Measurements from ENCODE around the gene MCRIP2.

Gene MCRIP2

DNA sequence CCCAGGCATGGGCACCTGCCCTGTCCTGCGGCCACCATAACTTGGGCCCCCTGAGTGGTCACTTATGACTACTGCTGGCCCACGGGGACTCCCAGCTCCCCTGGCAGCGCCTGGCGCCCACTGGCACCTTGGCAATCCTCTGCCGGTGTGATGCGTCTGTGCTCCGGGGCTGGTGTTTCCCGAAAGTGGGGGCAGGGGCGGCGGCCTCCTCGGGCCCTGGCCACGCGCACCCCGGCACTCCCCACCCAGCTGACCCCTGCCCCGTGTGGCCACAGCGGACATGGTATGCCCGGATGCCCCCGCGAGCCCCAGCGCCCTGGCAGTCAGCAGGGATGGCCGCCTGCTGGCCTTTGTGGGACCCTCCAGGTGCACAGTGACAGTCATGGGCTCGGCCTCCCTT lies 15.9 kb downstream of the MCRIP2 start:
- TF ChIP-seq CTCF (IDR thresholded peaks at IDR 0.05; ENCODE audit: low read depth, low read length, poor library complexity, severe bottlenecking), result no peak
- no peak for TF ChIP-seq EZH2phosphoT487 (IDR thresholded peaks at IDR 0.05; ENCODE audit: borderline replicate concordance, low read length)
- Histone ChIP-seq H3K9me2 (replicated peaks; ENCODE audit: control insufficient read depth, low read length) (no peaks in the 10 kb centered on the region), H3K27me3 (ENCODE audit: control insufficient read depth, low read length) (no peaks in the 10 kb centered on the region), H3K4me1 (ENCODE audit: control insufficient read depth, low read length) (peaks cover 12% of the 10 kb centered on the region), H3K4me3 (ENCODE audit: low read length) (no peak overlapping the region), H3F3A (ENCODE audit: control insufficient read depth, insufficient read depth) (no peaks in the 10 kb centered on the region), H3K9me3 (ENCODE audit: control insufficient read depth, insufficient read depth, low read length) (no peaks in the 10 kb centered on the region), H4K20me1 (ENCODE audit: control insufficient read depth, insufficient read depth, low read depth, low read length) (no peaks in the 10 kb centered on the region), H3K27ac (ENCODE audit: low read depth, low read length) (no peak overlapping the region), H3K36me3 (ENCODE audit: control insufficient read depth, low read length) (peaks cover 73% of the 10 kb centered on the region), H3K4me2 (ENCODE audit: low read length) (no peak overlapping the region), H3K79me2 (ENCODE audit: control insufficient read depth, low read length) (no peaks in the 10 kb centered on the region)

- Histone ChIP-seq H3K4me3 (ENCODE audit: low read length) (no peak overlapping the region), H3K27me3 (ENCODE audit: control insufficient read depth, low read length) (no peaks in the 10 kb centered on the region), H3K9me2 (replicated peaks; ENCODE audit: control insufficient read depth, low read length) (no peaks in the 10 kb centered on the region), H3K4me2 (ENCODE audit: low read length) (no peak overlapping the region), H4K20me1 (ENCODE audit: control insufficient read depth, insufficient read depth, low read depth, low read length) (no peaks in the 10 kb centered on the region), H3K4me1 (ENCODE audit: control insufficient read depth, low read length) (peaks cover 12% of the 10 kb centered on the region), H3K27ac (ENCODE audit: low read depth, low read length) (no peak overlapping the region), H3K36me3 (ENCODE audit: control insufficient read depth, low read length) (peaks cover 74% of the 10 kb centered on the region), H3F3A (ENCODE audit: control insufficient read depth, insufficient read depth) (no peaks in the 10 kb centered on the region), H3K79me2 (ENCODE audit: control insufficient read depth, low read length) (no peaks in the 10 kb centered on the region), H3K9me3 (ENCODE audit: control insufficient read depth, insufficient read depth, low read length) (no peaks in the 10 kb centered on the region)
- TF ChIP-seq EZH2phosphoT487 (IDR thresholded peaks at IDR 0.05; ENCODE audit: borderline replicate concordance, low read length), result no peak
- TF ChIP-seq CTCF (IDR thresholded peaks at IDR 0.05; ENCODE audit: low read depth, low read length, poor library complexity, severe bottlenecking), result peak; percentile 34
These were observed 17.3 kb downstream of the MCRIP2 start for GRCh38 chr16:658679-659571.

DNA sequence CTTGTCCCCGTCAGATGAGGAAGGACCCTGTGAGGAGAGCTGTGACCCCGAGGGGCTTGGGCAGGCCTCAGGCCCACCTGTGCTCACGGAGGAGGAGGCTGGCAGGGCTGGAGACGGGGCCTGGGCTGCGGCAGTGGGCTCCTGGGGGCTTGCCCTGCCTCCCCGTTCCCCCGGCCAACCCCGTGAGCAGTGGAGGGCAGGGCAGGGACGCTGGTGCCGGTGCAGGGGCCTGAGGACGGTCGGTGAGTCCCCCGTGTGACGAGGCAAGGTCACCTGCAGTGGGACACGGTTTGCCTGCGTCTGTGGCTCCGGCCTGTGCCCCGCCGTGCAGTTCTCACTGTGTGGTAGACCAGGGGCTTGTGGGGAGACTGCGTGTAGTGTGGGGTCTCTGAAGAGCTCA lies 18.0 kb downstream of the MCRIP2 start:
- TF ChIP-seq CTCF (IDR thresholded peaks at IDR 0.05; ENCODE audit: low read depth, low read length, poor library complexity, severe bottlenecking), result no peak
- no peak for TF ChIP-seq EZH2phosphoT487 (IDR thresholded peaks at IDR 0.05; ENCODE audit: borderline replicate concordance, low read length)
- no peaks in the 10 kb centered on the region for H3F3A ChIP-seq (ENCODE audit: control insufficient read depth, insufficient read depth)
- H3K9me2 ChIP-seq (replicated peaks; ENCODE audit: control insufficient read depth, low read length), result no peaks in the 10 kb centered on the region
- H3K4me2 ChIP-seq (ENCODE audit: low read length), result no peak overlapping the region
- H3K27me3 ChIP-seq (ENCODE audit: control insufficient read depth, low read length), result no peaks in the 10 kb centered on the region
- H3K27ac ChIP-seq (ENCODE audit: low read depth, low read length), result no peak overlapping the region
- H3K4me1 ChIP-seq (ENCODE audit: control insufficient read depth, low read length), result peaks cover 12% of the 10 kb centered on the region
- no peaks in the 10 kb centered on the region for H3K79me2 ChIP-seq (ENCODE audit: control insufficient read depth, low read length)
- H3K36me3 ChIP-seq (ENCODE audit: control insufficient read depth, low read length), result peaks cover 72% of the 10 kb centered on the region
- H3K9me3 ChIP-seq (ENCODE audit: control insufficient read depth, insufficient read depth, low read length), result no peaks in the 10 kb centered on the region
- no peaks in the 10 kb centered on the region for H4K20me1 ChIP-seq (ENCODE audit: control insufficient read depth, insufficient read depth, low read depth, low read length)
- H3K4me3 ChIP-seq (ENCODE audit: low read length), result no peak overlapping the region
